Esophagus squamous epithelium (tissue), 5 donors: ENCODE measurements around the gene NMNAT1. TPM values are rescaled to one million over a fixed set of nuclear protein-coding genes. Genes with fewer than 3 reads are reported as not detected.
"Not testable (repeated sequence)": the region's sequence is repeated elsewhere in the genome, so short reads cannot be mapped to it uniquely, and the experiment has no call there.

Experiments used
- DNase-seq: peaks from one replicate; lab custom pipeline; 2025; lab: John Stamatoyannopoulos, UW
- H3K27ac ChIP-seq, 4 donors: fragments of 200-600 bp; sonication (generic); one replicate each; pipeline ENCODE4 v1.5.1; 2016 to 2019; ENCODE audit warnings: mild to moderate bottlenecking in 1 of 4
- H3K27me3 ChIP-seq, 4 donors: fragments of 200-600 bp; sonication (generic); 1 replicate in 3 of 4; 2 replicates in 1 of 4; pipeline versions ENCODE4 v1.5.1 to v1.6.0; 2017 to 2021; ENCODE audit warnings: antibody characterized with exemption in 1 of 4
- H3K36me3 ChIP-seq, 3 donors: fragments of 200-600 bp; sonication (generic); one replicate each; pipeline ENCODE4 v1.5.1; 2016 to 2019
- H3K4me1 ChIP-seq, 3 donors: fragments of 200-600 bp; sonication (generic); one replicate each; pipeline ENCODE4 v1.5.1; 2017 to 2019
- H3K4me3 ChIP-seq, 4 donors: fragments of 200-600 bp; sonication (generic); 1 replicate in 3 of 4; 2 replicates in 1 of 4; pipeline ENCODE4 v1.5.1; 2016 to 2019; ENCODE audit warnings: mild to moderate bottlenecking in 2 of 4, moderate library complexity in 1 of 4
- H3K9me3 ChIP-seq, 3 donors: fragments of 200-600 bp; sonication (generic); one replicate each; pipeline ENCODE4 v1.5.1; 2016 to 2019
- POLR2A ChIP-seq, 4 donors: fragments of 450-650 bp; IDR thresholded peaks; one replicate each; pipeline ENCODE4 v1.6.1; 2017; ENCODE audit warnings: antibody characterized with exemption in 4 of 4, mild to moderate bottlenecking in 4 of 4, moderate library complexity in 3 of 4
- WGBS, 2 donors: methylation state at CpG; one replicate each; pipeline ENCODE4 v1.1.5; 2018; 5-methylcytosine and 5-hydroxymethylcytosine counted together
- intact Hi-C: fragments of 100-400 bp; cut with DNase I; formaldehyde crosslinking; loops from one replicate; pipeline ENCODE4 v1.15.0; 2022
- total RNA-seq, 4 donors: library from RNA; depleted of rRNA; stranded (reverse); fragments of >200 nt; gene quantifications; one replicate each; pipeline ENCODE4 v1.1.0, GENCODE V29; 2016
- TF ChIP-seq, protein P1 (sequence below), 6 experiments: fragments of 450-650 bp in 4 of 6; fragments of 200-600 bp in 2 of 6; sonication (generic) in 2 of 6; IDR thresholded peaks; one replicate each; pipeline ENCODE4 v1.5.1; 2016 to 2019; ENCODE audit warnings: antibody characterized with exemption in 6 of 6, mild to moderate bottlenecking in 4 of 6, moderate library complexity in 4 of 6
- donor health status: DM: yes; HTN: yes; CAD: no.

NMNAT1 gene
- total RNA-seq, 4 donors from 2014 or later = 3.9 to 7.9 (median 6.0) TPM

- TF ChIP-seq, protein P1, sequence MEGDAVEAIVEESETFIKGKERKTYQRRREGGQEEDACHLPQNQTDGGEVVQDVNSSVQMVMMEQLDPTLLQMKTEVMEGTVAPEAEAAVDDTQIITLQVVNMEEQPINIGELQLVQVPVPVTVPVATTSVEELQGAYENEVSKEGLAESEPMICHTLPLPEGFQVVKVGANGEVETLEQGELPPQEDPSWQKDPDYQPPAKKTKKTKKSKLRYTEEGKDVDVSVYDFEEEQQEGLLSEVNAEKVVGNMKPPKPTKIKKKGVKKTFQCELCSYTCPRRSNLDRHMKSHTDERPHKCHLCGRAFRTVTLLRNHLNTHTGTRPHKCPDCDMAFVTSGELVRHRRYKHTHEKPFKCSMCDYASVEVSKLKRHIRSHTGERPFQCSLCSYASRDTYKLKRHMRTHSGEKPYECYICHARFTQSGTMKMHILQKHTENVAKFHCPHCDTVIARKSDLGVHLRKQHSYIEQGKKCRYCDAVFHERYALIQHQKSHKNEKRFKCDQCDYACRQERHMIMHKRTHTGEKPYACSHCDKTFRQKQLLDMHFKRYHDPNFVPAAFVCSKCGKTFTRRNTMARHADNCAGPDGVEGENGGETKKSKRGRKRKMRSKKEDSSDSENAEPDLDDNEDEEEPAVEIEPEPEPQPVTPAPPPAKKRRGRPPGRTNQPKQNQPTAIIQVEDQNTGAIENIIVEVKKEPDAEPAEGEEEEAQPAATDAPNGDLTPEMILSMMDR (IDR thresholded peaks at IDR 0.05) = no peak
- no peak for TF ChIP-seq POLR2A (IDR thresholded peaks at IDR 0.05)
- WGBS, 2 donors = 79% methylated on average over 2 of the region's 2 CpGs
- intact Hi-C loops = no loop called here
Measured at GRCh38 chr1:10025354-10025753, 82.1 kb downstream of the NMNAT1 start.

GRCh38 chr1:10027027-10027426, 83.8 kb downstream of the NMNAT1 start:
- no peak for DNase-seq
- Histone ChIP-seq H3K36me3 (no peaks in the 10 kb centered on the region), H3K4me1 (peaks cover 0 to 3% (median under 1%) of the 10 kb centered on the region in 3 donors), H3K27me3 (no peaks in the 10 kb centered on the region), H3K4me3 (no peak overlapping the region), H3K9me3 (no peaks in the 10 kb centered on the region), H3K27ac (no peak overlapping the region)
- TF ChIP-seq, protein P1 (IDR thresholded peaks at IDR 0.05) = no peak
- no peak for TF ChIP-seq POLR2A (IDR thresholded peaks at IDR 0.05)
- intact Hi-C loops = no loop called here

More at GRCh38 chr1:10025354-10025753, 82.1 kb downstream of the NMNAT1 start:
- no peaks in the 10 kb centered on the region for H3K4me1 ChIP-seq
- no peaks in the 10 kb centered on the region for H3K36me3 ChIP-seq
- H3K27me3 ChIP-seq = no peaks in the 10 kb centered on the region
- H3K4me3 ChIP-seq = no peak overlapping the region
- H3K27ac ChIP-seq = no peak overlapping the region
- no peaks in the 10 kb centered on the region for H3K9me3 ChIP-seq
- DNase-seq = no peak

DNA sequence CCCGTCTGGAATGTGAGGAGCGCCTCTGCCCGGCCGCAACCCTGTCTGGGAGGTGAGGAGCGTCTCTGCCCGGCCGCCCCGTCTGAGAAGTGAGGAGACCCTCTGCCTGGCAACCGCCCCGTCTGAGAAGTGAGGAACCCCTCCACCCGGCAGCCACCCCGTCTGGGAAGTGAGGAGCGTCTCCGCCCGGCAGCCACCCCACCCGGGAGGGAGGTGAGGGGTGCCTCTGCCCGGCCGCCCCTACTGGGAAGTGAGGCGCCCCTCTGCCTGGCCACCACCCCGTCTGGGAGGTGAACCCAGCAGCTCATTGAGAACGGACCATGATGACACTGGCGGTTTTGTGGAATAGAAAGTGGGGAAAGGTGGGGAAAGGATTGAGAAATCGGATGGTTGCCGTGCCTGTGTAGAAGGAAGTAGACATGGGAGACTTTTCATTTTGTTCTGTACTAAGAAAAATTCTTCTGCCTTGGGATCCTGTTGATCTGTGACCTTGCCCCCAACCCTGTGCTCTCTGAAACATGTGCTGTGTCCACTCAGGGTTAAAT, 85.8 kb downstream of the NMNAT1 start:
- WGBS, 2 donors = 65 to 83% methylated on average over 1 to 2 of the region's 24 CpGs

DNA sequence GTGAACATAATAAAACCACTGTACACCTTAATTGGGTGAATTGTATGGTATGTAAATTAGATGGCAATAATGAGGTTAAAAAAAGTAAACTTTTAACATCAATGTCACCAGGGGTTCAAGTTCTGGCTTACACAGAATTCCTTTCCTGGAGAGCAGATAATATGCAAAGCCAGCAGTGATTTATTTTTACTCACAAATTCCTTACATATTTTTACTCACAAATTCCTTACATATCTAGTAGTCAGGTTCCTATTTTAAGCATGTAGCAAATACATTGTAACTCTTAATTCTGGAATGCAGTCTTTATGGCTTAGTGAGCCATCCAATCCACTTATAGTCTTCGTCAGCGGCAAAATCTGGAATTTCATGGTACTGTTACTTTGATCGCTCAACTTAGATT, 88.2 kb downstream of the NMNAT1 start:
- Histone ChIP-seq H3K36me3 (no peaks in the 10 kb centered on the region), H3K4me3 (no peak overlapping the region), H3K27me3 (no peaks in the 10 kb centered on the region), H3K4me1 (peaks cover 12 to 39% (median 15%) of the 10 kb centered on the region in 3 donors), H3K27ac (no peak overlapping the region), H3K9me3 (no peaks in the 10 kb centered on the region)
- 95 to 96% methylated on average over 3 of the region's 3 CpGs for WGBS, 2 donors
- TF ChIP-seq, protein P1 (IDR thresholded peaks at IDR 0.05) = no peak
- TF ChIP-seq POLR2A (IDR thresholded peaks at IDR 0.05) = no peak
- no peak for DNase-seq
- intact Hi-C loops = no loop called here

More for the DNA sequence above, 85.8 kb downstream of the NMNAT1 start:
- H3K27ac ChIP-seq, H3K9me3 ChIP-seq, H3K4me3 ChIP-seq, intact Hi-C loops, H3K27me3 ChIP-seq, H3K36me3 ChIP-seq, DNase-seq: not testable (repeated sequence)
- peaks cover 3 to 15% (median 4%) of the 10 kb centered on the region in 3 donors for H3K4me1 ChIP-seq

- H3K36me3 ChIP-seq = peaks cover 0 to 13% (median 0%) of the 10 kb centered on the region in 3 donors
- peak within 1 kb of the TSS; percentile 97 to 100 (median 98) for H3K27ac ChIP-seq
- H3K9me3 ChIP-seq = no peaks in the 10 kb centered on the region
- 0% methylated on average over 3 to 24 of the region's 73 CpGs for WGBS, 2 donors
- peaks cover 12 to 47% (median 15%) of the 10 kb centered on the region in 3 donors for H3K4me1 ChIP-seq
- intact Hi-C loops = no loop called here
- H3K27me3 ChIP-seq = no peaks in the 10 kb centered on the region
- peak; percentile 92 for DNase-seq
- H3K4me3 ChIP-seq = peak within 1 kb of the TSS; percentile 81 to 100 (median 94)
- TF ChIP-seq, protein P1 (IDR thresholded peaks at IDR 0.05) = peak; percentile 77 to 97 (median 92)
- TF ChIP-seq POLR2A (IDR thresholded peaks at IDR 0.05) = peak in 1 of 4 donors; percentile 51
Measured at GRCh38 chr1:10032590-10033358, 89.5 kb downstream of the NMNAT1 start, which contains the start of gene UBE4B. Gene UBE4B (plus strand): TSS chr1:10032958. CDS start chr1:10033671, 713 bp downstream.
